ENCODE results near the gene IL25. TPM values are rescaled to one million over a fixed set of nuclear protein-coding genes. Genes with fewer than 3 reads are reported as not detected.
A peak's percentile ranks its signal among the peaks of the same experiment; 100 is the strongest.

The IL25 gene
- total RNA-seq, 4 donors from 2014 or later: not detected

DNA sequence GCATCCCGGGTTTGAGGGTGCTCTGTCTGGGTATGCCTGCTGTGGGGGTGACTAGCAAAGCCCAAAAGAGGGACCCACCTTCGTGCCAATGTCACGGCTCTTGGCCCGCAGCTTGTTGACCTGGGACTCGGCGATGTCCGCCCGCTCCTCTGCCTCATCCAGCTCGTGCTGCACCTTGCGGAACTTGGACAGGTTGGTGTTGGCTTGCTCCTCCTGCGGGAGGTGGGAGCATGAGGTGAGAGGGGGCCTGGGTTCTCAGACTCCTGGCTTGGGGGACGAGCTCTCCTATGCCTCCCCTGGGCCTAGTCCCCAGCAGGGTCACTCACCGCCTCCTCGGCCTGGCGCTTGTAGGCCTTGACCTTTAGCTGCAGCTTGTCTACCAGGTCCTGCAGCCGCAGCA lies 41.1 kb downstream of the IL25 start:
- DNase-seq (peak in 1 of 2 donors; percentile 31), ATAC-seq (no peak)
- peak overlapping the region; percentile 79 to 90 (median 84) for H3K27ac ChIP-seq
- in situ Hi-C loops (cut with MboI; ENCODE audit: low sequenced_read_pairs in 4 of 4): no loop called here
- H3K4me1 ChIP-seq: peaks cover 10 to 42% of the 10 kb centered on the region in 2 donors
- intact Hi-C loops (cut with DNase I; ENCODE audit: low total_unique reads): no loop called here
- no peak overlapping the region for H3K4me3 ChIP-seq
- H3K36me3 ChIP-seq: no peaks in the 10 kb centered on the region
- no peak for TF ChIP-seq POLR2A (IDR thresholded peaks at IDR 0.05)
- TF ChIP-seq, protein P1, sequence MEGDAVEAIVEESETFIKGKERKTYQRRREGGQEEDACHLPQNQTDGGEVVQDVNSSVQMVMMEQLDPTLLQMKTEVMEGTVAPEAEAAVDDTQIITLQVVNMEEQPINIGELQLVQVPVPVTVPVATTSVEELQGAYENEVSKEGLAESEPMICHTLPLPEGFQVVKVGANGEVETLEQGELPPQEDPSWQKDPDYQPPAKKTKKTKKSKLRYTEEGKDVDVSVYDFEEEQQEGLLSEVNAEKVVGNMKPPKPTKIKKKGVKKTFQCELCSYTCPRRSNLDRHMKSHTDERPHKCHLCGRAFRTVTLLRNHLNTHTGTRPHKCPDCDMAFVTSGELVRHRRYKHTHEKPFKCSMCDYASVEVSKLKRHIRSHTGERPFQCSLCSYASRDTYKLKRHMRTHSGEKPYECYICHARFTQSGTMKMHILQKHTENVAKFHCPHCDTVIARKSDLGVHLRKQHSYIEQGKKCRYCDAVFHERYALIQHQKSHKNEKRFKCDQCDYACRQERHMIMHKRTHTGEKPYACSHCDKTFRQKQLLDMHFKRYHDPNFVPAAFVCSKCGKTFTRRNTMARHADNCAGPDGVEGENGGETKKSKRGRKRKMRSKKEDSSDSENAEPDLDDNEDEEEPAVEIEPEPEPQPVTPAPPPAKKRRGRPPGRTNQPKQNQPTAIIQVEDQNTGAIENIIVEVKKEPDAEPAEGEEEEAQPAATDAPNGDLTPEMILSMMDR (IDR thresholded peaks at IDR 0.05 in 4 of 5, conservative IDR thresholded peaks at IDR 0.05 in 1 of 5): no peak
- H3K9me3 ChIP-seq: no peaks in the 10 kb centered on the region
- no peaks in the 10 kb centered on the region for H3K27me3 ChIP-seq

DNA sequence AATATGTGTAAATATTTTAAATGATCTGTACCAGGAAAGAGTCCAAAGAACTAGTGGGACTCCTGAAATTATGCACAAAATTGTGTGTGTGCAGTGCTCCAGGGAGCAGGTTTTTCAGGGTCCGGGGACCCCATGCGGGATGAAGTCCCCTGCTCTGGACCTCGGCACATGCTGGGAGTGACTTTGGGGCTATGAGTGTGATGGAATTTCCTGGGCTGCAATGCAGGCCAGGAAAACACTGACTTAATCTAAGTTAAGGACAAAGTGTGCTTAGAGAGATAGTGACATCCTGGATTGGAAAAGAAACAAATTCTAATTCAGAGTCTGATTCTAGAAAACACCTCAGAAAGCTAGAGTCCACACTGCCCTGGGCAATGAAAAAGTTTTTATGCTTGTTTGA lies 41.6 kb downstream of the IL25 start:
- ATAC-seq (peak in 1 of 2 donors; percentile 44), DNase-seq (no peak)
- in situ Hi-C loops (cut with MboI; ENCODE audit: low sequenced_read_pairs in 4 of 4): no loop called here
- Histone ChIP-seq H3K4me3 (no peak overlapping the region), H3K27me3 (no peaks in the 10 kb centered on the region), H3K36me3 (no peaks in the 10 kb centered on the region), H3K27ac (peak overlapping the region; percentile 79 to 90 (median 84)), H3K4me1 (peaks cover 9 to 36% of the 10 kb centered on the region in 2 donors), H3K9me3 (no peaks in the 10 kb centered on the region)
- TF ChIP-seq, protein P1 (IDR thresholded peaks at IDR 0.05 in 4 of 5, conservative IDR thresholded peaks at IDR 0.05 in 1 of 5): no peak
- TF ChIP-seq POLR2A (IDR thresholded peaks at IDR 0.05): no peak
- intact Hi-C loops (cut with DNase I; ENCODE audit: low total_unique reads): no loop called here

DNA sequence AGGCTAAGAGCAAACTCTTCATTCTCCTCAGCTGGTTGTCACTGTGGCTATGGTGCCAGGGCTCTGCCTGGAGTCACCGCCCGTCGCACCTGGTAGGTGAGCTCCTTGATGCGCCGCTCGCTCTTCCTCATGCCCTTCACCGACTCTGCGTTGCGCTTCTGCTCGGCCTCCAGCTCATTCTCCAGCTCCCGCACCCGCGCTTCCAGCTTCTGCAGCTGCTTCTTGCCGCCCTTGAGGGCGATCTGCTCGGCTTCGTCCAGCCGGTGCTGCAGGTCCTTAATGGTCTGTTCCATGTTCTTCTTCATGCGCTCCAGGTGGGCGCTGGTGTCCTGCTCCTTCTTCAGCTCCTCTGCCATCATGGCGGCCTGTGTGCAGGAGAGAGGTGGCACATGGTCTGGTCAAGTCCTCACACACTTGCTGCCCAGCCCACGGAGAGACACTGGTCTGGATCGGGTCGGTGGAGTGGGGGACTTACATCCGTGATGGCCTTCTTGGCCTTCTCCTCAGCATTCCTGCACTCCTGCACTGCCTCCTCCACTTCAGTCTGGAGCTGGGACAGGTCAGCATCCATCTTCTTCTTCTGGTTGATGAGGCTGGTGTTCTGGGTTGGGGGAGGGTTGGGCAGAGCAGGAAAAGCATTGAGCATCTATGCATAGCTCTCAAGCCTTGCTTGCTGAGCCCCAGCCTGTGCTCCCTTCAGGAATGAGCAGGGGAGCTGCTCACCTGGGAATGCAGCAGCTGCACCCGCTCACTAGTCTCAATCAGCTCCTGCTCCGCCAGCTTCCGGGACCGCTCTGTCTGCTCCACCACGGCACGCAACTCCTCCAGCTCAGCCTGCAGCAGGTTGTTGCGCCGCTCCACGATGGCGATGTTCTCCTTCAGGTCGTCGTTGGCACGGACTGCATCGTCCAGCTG lies 42.6 kb downstream of the IL25 start:
- H3K36me3 ChIP-seq: no peaks in the 10 kb centered on the region
- no peak overlapping the region for H3K4me3 ChIP-seq

DNA sequence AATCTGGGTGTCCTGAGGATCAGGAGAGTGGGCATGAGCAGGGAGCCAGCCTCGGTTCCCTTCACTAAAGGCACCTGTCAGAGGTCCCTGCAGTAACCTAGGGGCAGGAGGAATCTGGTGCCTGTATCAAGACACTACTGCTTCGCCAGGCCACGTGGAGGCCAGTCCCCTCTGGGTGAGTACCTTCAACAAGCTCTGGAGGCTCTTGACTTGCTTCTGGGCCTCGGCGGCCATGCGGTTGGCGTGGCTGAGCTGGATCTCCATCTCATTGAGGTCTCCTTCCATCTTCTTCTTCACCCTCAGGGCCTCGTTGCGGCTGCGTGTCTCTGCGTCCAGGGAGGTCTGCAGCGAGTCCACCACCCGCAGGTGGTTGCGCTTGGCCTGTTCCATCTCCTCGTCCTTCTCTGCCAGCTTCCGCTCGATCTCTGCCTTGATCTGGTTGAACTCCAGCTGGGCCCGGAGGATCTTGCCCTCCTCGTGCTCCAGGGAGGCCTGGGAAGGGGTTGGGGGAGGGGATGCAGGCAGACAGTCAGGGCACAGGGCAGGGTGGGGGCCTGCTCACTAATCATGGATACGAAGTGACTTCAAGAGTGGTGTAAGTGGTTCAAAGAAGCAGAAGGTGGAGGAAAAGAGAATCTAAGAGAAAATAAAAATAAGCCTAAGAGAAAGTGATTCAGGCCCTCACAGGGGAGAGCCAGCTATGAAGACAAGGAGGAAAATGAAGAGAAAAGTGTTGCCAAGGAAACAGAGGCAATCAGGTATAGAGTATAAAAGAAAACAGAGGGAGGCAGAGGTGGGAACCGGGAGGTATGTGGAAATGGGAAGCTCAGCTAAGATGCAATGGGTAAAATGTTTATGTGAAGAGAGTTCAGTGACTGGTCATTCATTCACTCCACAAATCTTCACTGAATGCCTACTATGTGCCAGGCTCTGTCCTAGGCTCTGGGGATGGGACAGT lies 43.5 kb downstream of the IL25 start:
- no peak for ATAC-seq
- TF ChIP-seq, protein P1 (IDR thresholded peaks at IDR 0.05 in 4 of 5, conservative IDR thresholded peaks at IDR 0.05 in 1 of 5): no peak
- no peak for TF ChIP-seq POLR2A (IDR thresholded peaks at IDR 0.05)
- intact Hi-C loops (cut with DNase I; ENCODE audit: low total_unique reads): no loop called here
- Histone ChIP-seq H3K36me3 (no peaks in the 10 kb centered on the region), H3K4me1 (peaks cover 0 to 26% of the 10 kb centered on the region in 2 donors), H3K9me3 (no peaks in the 10 kb centered on the region), H3K27me3 (no peaks in the 10 kb centered on the region), H3K4me3 (no peak overlapping the region), H3K27ac (peak overlapping the region; percentile 56 to 90 (median 84))
- DNase-seq: no peak
- in situ Hi-C loops (cut with MboI; ENCODE audit: low sequenced_read_pairs in 4 of 4): no loop called here

More for the DNA sequence above, 42.6 kb downstream of the IL25 start:
- ATAC-seq (no peak), DNase-seq (no peak)
- H3K27me3 ChIP-seq: no peaks in the 10 kb centered on the region
- in situ Hi-C loops (cut with MboI; ENCODE audit: low sequenced_read_pairs in 4 of 4): no loop called here
- no peaks in the 10 kb centered on the region for H3K9me3 ChIP-seq
- intact Hi-C loops (cut with DNase I; ENCODE audit: low total_unique reads): no loop called here
- H3K27ac ChIP-seq: peak overlapping the region; percentile 56 to 90 (median 84)
- no peak for TF ChIP-seq POLR2A (IDR thresholded peaks at IDR 0.05)
- TF ChIP-seq, protein P1 (IDR thresholded peaks at IDR 0.05 in 4 of 5, conservative IDR thresholded peaks at IDR 0.05 in 1 of 5): no peak
- peaks cover 0 to 31% of the 10 kb centered on the region in 2 donors for H3K4me1 ChIP-seq

All from gastrocnemius medialis (tissue), 4 donors.